ENCODE measurements around the gene ADAMTS17. TPM values are rescaled to one million over a fixed set of nuclear protein-coding genes. Genes with fewer than 3 reads are reported as not detected.

Gene ADAMTS17, protein sequence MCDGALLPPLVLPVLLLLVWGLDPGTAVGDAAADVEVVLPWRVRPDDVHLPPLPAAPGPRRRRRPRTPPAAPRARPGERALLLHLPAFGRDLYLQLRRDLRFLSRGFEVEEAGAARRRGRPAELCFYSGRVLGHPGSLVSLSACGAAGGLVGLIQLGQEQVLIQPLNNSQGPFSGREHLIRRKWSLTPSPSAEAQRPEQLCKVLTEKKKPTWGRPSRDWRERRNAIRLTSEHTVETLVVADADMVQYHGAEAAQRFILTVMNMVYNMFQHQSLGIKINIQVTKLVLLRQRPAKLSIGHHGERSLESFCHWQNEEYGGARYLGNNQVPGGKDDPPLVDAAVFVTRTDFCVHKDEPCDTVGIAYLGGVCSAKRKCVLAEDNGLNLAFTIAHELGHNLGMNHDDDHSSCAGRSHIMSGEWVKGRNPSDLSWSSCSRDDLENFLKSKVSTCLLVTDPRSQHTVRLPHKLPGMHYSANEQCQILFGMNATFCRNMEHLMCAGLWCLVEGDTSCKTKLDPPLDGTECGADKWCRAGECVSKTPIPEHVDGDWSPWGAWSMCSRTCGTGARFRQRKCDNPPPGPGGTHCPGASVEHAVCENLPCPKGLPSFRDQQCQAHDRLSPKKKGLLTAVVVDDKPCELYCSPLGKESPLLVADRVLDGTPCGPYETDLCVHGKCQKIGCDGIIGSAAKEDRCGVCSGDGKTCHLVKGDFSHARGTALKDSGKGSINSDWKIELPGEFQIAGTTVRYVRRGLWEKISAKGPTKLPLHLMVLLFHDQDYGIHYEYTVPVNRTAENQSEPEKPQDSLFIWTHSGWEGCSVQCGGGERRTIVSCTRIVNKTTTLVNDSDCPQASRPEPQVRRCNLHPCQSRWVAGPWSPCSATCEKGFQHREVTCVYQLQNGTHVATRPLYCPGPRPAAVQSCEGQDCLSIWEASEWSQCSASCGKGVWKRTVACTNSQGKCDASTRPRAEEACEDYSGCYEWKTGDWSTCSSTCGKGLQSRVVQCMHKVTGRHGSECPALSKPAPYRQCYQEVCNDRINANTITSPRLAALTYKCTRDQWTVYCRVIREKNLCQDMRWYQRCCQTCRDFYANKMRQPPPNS
- 0.31 and 0.49 TPM in 2 replicates for total RNA-seq

DNA sequence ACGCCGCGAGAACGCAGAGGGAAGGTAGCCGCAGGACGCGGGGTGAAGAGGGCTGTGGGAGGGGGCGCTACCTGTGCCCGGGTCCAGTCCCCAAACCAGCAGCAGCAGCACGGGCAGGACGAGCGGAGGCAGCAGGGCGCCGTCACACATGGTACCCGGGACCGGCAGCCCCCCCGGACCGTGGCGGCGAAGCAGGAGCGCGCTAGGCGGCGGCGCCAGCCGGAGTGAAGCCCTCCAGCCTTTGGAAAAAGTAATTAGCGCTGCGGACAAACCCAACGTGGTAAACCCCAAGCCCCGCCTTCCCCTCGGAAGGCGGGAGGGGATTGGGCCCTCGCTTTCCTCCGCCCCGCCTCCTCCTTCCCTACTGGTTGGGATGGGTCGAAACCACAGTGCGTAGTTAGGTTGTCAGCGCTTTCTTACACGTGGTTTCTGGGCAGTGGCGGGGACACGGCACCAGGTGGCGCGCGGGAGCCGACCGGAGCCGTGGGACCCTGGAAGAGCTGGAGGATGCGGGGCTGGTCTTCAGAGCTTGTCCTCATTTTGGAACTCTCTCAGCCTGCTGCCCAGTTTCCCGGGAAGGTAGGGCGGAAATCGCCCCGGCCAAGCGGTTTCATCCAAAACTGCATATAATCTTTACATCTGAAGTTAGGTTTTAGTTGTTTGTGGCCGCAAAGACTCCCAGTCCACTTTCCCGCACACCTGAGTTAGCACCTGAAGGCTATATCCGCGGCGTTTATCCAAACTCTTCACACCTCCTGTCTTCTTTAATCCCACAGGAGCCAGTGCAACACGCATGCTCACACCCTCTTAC, at the start of gene ADAMTS17:
Gene ADAMTS17, minus strand, starts transcription at position 226 of the 811 bp plus-strand sequence. Its CDS starts 76 bp downstream, at position 150.

Other genes with a start within 250 kb of the ADAMTS17 start
- gene CERS3, start 187.0 kb upstream of the ADAMTS17 start, total RNA-seq = not detected in 2 replicates

All from cardiac ventricle fibroblast (primary cell).